ENCODE data around the gene SCTR. TPM values are rescaled to one million over a fixed set of nuclear protein-coding genes. Genes with fewer than 3 reads are reported as not detected.

The SCTR gene
- total and polyA plus RNA-seq, 2 of the 13 experiments (the other 11 are each of a cell fraction or from before 2014, with no cell fraction given): not detected

DNA sequence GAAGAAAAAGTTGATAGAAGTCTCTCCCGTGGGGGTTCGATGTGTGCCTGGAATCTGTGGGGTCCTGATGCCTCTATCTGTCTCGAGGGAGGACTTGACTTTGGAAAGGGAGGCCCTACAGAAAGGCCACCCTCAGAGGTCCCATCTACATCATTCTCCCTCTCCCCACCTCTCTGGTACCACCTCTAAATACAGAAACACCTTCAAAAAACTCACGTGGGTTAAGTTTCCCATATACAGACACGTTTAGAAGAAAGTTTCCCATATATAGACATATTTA lies 97.9 kb downstream of the SCTR start:
- Histone ChIP-seq H3K4me2 (ENCODE audit: low read depth, low read length) (peak overlapping the region; percentile 97), H3K27me3 (ENCODE audit: control insufficient read depth in 1 of 2, insufficient read depth in 2 of 2, low read length in 2 of 2) (no peaks in the 10 kb centered on the region; a peak in 1 of 5 replicates), H4K20me1 (ENCODE audit: insufficient read depth, low read length) (no peaks in the 10 kb centered on the region), H3K79me2 (ENCODE audit: insufficient read depth, low read length) (no peaks in the 10 kb centered on the region), H2AFZ (ENCODE audit: low read length) (no peak overlapping the region), H3K4me1 (ENCODE audit: insufficient read depth, low read length) (peaks cover 98% of the 10 kb centered on the region), H3K4me3 (replicated peaks in 1 of 3; ENCODE audit: insufficient read depth in 1 of 3, low read depth in 2 of 3, low read length in 3 of 3) (peak overlapping the region; percentile 20 to 67 (median 30)), H3K9ac (ENCODE audit: insufficient read depth, low read depth, low read length) (peak overlapping the region; percentile 58), H3K27ac (ENCODE audit: extremely low read length, insufficient read depth, low read length) (peak overlapping the region; percentile 76), H3K36me3 (replicated peaks in 1 of 2; ENCODE audit: control insufficient read depth in 1 of 2, insufficient read depth in 2 of 2, low read length in 2 of 2) (no peaks in the 10 kb centered on the region), H3K9me3 (ENCODE audit: low read length) (peaks cover 5% of the 10 kb centered on the region)
- in situ Hi-C loops (cut with HindIII; ENCODE audit: extremely low pct_ligation_motif_present, low pct_unique_long_range_greater_than_20kb): no loop called here
- no TSS peak for BruUV-seq (replicated peaks)
- CTCF ChIA-PET (ENCODE audit: low intra/inter-chr PET ratio, low total read pairs): no interaction called here
- POLR2A ChIA-PET: interaction anchor here (1.0 to 1.9 kb wide), 5 partner anchors 8 to 62 kb away, joined by 3 to 8 read pairs (median 4); no protein-coding TSS in a partner anchor
- WGBS (ENCODE audit: low lambda C conversion rate): 0% methylated on average over 5 of the region's 5 CpGs
- intact Hi-C loops (cut with micrococcal nuclease; ENCODE audit: unreplicated experiment): no loop called here
- DNase-seq (ENCODE audit: low spot score) (no peak), ATAC-seq (0 out of 3 replicates have a peak, but pooled peaks have one; percentile 0), FAIRE-seq (no peak)
- TF ChIP-seq ZNF597 (CRISPR knock-in tag; IDR thresholded peaks at IDR 0.05): no peak
- TF ChIP-seq ZSCAN5A (CRISPR knock-in tag; IDR thresholded peaks at IDR 0.05; ENCODE audit: borderline replicate concordance): no peak
- TF ChIP-seq ZNF891 (CRISPR knock-in tag; IDR thresholded peaks at IDR 0.05): no peak
- no peak for TF ChIP-seq ZNF839 (CRISPR knock-in tag; IDR thresholded peaks at IDR 0.05; ENCODE audit: borderline replicate concordance)
- TF ChIP-seq, protein P1, sequence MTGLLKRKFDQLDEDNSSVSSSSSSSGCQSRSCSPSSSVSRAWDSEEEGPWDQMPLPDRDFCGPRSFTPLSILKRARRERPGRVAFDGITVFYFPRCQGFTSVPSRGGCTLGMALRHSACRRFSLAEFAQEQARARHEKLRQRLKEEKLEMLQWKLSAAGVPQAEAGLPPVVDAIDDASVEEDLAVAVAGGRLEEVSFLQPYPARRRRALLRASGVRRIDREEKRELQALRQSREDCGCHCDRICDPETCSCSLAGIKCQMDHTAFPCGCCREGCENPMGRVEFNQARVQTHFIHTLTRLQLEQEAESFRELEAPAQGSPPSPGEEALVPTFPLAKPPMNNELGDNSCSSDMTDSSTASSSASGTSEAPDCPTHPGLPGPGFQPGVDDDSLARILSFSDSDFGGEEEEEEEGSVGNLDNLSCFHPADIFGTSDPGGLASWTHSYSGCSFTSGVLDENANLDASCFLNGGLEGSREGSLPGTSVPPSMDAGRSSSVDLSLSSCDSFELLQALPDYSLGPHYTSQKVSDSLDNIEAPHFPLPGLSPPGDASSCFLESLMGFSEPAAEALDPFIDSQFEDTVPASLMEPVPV (CRISPR knock-in tag; IDR thresholded peaks at IDR 0.05): no peak
- TF ChIP-seq HOXA5 (CRISPR knock-in tag; IDR thresholded peaks at IDR 0.05): no peak
- TF ChIP-seq ZNF484 (CRISPR knock-in tag; IDR thresholded peaks at IDR 0.05; ENCODE audit: borderline replicate concordance, low read depth): no peak
- TF ChIP-seq, protein P2, sequence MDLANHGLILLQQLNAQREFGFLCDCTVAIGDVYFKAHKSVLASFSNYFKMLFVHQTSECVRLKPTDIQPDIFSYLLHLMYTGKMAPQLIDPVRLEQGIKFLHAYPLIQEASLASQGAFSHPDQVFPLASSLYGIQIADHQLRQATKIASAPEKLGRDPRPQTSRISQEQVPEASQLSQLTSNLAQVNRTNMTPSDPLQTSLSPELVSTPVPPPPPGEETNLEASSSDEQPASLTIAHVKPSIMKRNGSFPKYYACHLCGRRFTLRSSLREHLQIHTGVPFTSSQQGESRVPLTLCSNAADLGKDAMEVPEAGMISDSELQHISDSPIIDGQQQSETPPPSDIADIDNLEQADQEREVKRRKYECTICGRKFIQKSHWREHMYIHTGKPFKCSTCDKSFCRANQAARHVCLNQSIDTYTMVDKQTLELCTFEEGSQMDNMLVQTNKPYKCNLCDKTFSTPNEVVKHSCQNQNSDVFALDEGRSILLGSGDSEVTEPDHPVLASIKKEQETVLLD (CRISPR knock-in tag; IDR thresholded peaks at IDR 0.05; ENCODE audit: low read depth): no peak
- TF ChIP-seq ZNF788 (CRISPR knock-in tag; IDR thresholded peaks at IDR 0.05; ENCODE audit: borderline replicate concordance): no peak
- TF ChIP-seq TBX2 (CRISPR knock-in tag; IDR thresholded peaks at IDR 0.05; ENCODE audit: borderline replicate concordance): peak; percentile 1; the same call in 1 of the 2 replicates
- peak; percentile 12; the same call in 1 of the 2 replicates for TF ChIP-seq STAT5B (CRISPR knock-in tag; IDR thresholded peaks at IDR 0.05)
- TF ChIP-seq ZNF101 (CRISPR knock-in tag; IDR thresholded peaks at IDR 0.05; ENCODE audit: borderline replicate concordance, low read depth): no peak
- no peak for TF ChIP-seq TBP (CRISPR knock-in tag; IDR thresholded peaks at IDR 0.05)
- TF ChIP-seq SP140L (CRISPR knock-in tag; IDR thresholded peaks at IDR 0.05; ENCODE audit: borderline replicate concordance): no peak
- 0 out of 2 replicates have a peak, but pooled peaks have one; percentile 28 for TF ChIP-seq ZSCAN31 (CRISPR knock-in tag; IDR thresholded peaks at IDR 0.05; ENCODE audit: low read depth)
- no peak for TF ChIP-seq SOX13 (IDR thresholded peaks at IDR 0.05)
- no peak for TF ChIP-seq SOX13 (CRISPR knock-in tag; conservative IDR thresholded peaks at IDR 0.05 in 1 of 2, IDR thresholded peaks at IDR 0.05 in 1 of 2)
- no peak for TF ChIP-seq ZKSCAN8 (CRISPR knock-in tag; IDR thresholded peaks at IDR 0.05; ENCODE audit: borderline replicate concordance)
- no peak for TF ChIP-seq ZNF329 (CRISPR knock-in tag; IDR thresholded peaks at IDR 0.05; ENCODE audit: low read depth)
